ENCODE measurements around the gene ARID2. TPM values are rescaled to one million over a fixed set of nuclear protein-coding genes. Genes with fewer than 3 reads are reported as not detected.

Gene ARID2
- total and polyA plus RNA-seq, 2 experiments from 2014 or later = 26.5 to 54.9 TPM

DNA sequence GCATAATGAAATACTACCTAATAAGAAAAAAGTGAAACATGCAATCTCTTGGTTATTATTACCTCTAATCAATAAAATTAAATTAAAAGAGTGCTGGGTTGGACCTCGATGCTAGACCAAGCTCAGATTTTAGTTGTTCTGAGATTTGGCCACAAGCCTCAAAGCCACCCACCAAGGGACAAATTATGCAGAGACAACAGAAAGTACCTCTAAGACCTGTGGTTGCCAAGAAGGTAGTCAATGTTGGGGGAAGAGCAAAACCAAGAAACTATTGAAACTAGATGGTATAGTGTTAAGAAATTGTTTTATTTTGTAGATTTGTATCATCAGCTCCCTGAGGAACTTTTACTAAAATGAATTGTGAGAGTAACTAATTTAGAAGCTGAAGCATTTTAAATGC is 43.8 kb upstream of the ARID2 start:
- no peak overlapping the region for H3K27ac Mint-ChIP-seq
- Histone ChIP-seq H3K9me2 (ENCODE audit: insufficient read depth) (peaks cover 3% of the 10 kb centered on the region; the same call in 1 of the 2 replicates), H4K20me1 (replicated peaks; ENCODE audit: insufficient read depth) (no peaks in the 10 kb centered on the region), H3K27ac (ENCODE audit: low read depth) (no peak overlapping the region), H3F3A (replicated peaks; ENCODE audit: low read depth) (no peaks in the 10 kb centered on the region), H3K4me2 (no peak overlapping the region), H2AFZ (no peak overlapping the region), H3K27me3 (ENCODE audit: insufficient read depth) (no peaks in the 10 kb centered on the region), H3K79me2 (replicated peaks; ENCODE audit: insufficient read depth) (no peaks in the 10 kb centered on the region), H3K36me3 (ENCODE audit: insufficient read depth) (no peaks in the 10 kb centered on the region), H3K4me1 (ENCODE audit: insufficient read depth) (peaks cover 7% of the 10 kb centered on the region; the same call in 1 of the 2 replicates), H3K4me3 (no peak overlapping the region)
- no peak for ATAC-seq
- TF ChIP-seq, protein P1, sequence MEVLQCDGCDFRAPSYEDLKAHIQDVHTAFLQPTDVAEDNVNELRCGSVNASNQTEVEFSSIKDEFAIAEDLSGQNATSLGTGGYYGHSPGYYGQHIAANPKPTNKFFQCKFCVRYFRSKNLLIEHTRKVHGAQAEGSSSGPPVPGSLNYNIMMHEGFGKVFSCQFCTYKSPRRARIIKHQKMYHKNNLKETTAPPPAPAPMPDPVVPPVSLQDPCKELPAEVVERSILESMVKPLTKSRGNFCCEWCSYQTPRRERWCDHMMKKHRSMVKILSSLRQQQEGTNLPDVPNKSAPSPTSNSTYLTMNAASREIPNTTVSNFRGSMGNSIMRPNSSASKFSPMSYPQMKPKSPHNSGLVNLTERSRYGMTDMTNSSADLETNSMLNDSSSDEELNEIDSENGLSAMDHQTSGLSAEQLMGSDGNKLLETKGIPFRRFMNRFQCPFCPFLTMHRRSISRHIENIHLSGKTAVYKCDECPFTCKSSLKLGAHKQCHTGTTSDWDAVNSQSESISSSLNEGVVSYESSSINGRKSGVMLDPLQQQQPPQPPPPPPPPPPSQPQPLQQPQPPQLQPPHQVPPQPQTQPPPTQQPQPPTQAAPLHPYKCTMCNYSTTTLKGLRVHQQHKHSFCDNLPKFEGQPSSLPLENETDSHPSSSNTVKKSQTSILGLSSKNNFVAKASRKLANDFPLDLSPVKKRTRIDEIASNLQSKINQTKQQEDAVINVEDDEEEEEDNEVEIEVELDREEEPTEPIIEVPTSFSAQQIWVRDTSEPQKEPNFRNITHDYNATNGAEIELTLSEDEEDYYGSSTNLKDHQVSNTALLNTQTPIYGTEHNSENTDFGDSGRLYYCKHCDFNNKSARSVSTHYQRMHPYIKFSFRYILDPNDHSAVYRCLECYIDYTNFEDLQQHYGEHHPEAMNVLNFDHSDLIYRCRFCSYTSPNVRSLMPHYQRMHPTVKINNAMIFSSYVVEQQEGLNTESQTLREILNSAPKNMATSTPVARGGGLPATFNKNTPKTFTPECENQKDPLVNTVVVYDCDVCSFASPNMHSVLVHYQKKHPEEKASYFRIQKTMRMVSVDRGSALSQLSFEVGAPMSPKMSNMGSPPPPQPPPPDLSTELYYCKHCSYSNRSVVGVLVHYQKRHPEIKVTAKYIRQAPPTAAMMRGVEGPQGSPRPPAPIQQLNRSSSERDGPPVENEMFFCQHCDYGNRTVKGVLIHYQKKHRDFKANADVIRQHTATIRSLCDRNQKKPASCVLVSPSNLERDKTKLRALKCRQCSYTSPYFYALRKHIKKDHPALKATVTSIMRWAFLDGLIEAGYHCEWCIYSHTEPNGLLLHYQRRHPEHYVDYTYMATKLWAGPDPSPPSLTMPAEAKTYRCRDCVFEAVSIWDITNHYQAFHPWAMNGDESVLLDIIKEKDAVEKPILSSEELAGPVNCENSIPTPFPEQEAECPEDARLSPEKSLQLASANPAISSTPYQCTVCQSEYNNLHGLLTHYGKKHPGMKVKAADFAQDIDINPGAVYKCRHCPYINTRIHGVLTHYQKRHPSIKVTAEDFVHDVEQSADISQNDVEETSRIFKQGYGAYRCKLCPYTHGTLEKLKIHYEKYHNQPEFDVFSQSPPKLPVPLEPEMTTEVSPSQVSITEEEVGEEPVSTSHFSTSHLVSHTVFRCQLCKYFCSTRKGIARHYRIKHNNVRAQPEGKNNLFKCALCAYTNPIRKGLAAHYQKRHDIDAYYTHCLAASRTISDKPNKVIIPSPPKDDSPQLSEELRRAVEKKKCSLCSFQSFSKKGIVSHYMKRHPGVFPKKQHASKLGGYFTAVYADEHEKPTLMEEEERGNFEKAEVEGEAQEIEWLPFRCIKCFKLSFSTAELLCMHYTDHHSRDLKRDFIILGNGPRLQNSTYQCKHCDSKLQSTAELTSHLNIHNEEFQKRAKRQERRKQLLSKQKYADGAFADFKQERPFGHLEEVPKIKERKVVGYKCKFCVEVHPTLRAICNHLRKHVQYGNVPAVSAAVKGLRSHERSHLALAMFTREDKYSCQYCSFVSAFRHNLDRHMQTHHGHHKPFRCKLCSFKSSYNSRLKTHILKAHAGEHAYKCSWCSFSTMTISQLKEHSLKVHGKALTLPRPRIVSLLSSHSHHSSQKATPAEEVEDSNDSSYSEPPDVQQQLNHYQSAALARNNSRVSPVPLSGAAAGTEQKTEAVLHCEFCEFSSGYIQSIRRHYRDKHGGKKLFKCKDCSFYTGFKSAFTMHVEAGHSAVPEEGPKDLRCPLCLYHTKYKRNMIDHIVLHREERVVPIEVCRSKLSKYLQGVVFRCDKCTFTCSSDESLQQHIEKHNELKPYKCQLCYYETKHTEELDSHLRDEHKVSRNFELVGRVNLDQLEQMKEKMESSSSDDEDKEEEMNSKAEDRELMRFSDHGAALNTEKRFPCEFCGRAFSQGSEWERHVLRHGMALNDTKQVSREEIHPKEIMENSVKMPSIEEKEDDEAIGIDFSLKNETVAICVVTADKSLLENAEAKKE (CRISPR knock-in tag; IDR thresholded peaks at IDR 0.05) = no peak
- H3K9me3 Mint-ChIP-seq = no peaks in the 10 kb centered on the region
- H3K27me3 Mint-ChIP-seq (ENCODE audit: insufficient read depth, low read depth, poor library complexity) = no peaks in the 10 kb centered on the region
- no peak overlapping the region for H3K4me3 Mint-ChIP-seq
- peaks cover 10% of the 10 kb centered on the region for H3K4me1 Mint-ChIP-seq
- H3K36me3 Mint-ChIP-seq (ENCODE audit: low read depth) = no peaks in the 10 kb centered on the region
- no peak for DNase-seq (ENCODE audit: low spot score)

DNA sequence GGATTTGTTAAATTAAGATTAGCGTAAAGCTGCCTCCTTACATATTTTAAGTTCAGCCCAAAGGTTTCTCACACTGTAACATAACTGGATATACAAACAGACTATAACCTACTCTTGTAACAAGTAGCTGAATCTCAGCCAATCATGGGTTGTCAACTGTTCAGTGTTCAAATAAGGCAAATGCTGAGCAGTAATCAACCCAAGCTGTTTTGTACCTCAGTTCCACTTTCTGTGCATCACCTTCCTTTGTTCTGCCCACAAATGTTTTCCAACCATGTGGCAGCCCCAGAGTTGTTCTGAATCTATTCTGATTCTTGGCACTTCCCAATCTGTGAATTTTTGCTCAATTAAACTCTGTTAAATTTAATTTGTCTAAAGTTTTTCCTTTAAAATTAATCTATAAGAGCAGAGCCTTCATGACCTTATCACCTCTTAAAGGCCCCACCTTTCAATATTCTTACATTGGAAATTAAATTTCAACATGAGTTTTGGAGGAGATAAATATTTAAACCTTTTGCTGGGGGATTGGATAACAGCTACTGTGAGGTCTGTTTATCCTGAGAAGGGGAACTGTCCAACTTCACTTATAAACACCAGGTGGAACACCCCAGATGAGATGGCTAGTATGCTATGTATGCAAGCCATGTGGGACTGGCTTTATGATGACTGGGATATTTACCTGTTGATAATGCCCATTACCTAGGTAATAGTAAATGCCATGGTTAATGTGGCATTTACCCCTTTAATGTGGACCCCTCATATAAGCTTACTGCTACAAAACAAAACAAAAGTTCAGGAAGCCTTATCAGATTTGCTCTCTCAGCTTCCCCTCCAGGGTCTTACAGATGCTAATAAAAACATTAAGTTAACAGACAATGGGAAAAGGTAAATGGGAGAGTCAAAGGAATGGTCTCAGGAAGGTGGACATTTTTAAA is 42.2 kb upstream of the ARID2 start:
- Histone ChIP-seq H3K27me3 (ENCODE audit: insufficient read depth) (no peaks in the 10 kb centered on the region), H3K4me2 (peak overlapping the region; percentile 15; the same call in 1 of the 2 replicates), H3K9me2 (ENCODE audit: insufficient read depth) (peaks cover 3% of the 10 kb centered on the region; the same call in 1 of the 2 replicates), H3F3A (replicated peaks; ENCODE audit: low read depth) (no peaks in the 10 kb centered on the region), H3K79me2 (replicated peaks; ENCODE audit: insufficient read depth) (no peaks in the 10 kb centered on the region), H4K20me1 (replicated peaks; ENCODE audit: insufficient read depth) (no peaks in the 10 kb centered on the region), H3K36me3 (ENCODE audit: insufficient read depth) (no peaks in the 10 kb centered on the region), H3K4me1 (ENCODE audit: insufficient read depth) (peaks cover 7% of the 10 kb centered on the region; the same call in 1 of the 2 replicates), H2AFZ (no peak overlapping the region), H3K27ac (ENCODE audit: low read depth) (no peak overlapping the region), H3K4me3 (no peak overlapping the region)
- Mint-ChIP-seq H3K9me3 (no peaks in the 10 kb centered on the region), H3K4me1 (peaks cover 10% of the 10 kb centered on the region), H3K27me3 (ENCODE audit: insufficient read depth, low read depth, poor library complexity) (no peaks in the 10 kb centered on the region), H3K4me3 (no peak overlapping the region), H3K27ac (no peak overlapping the region), H3K36me3 (ENCODE audit: low read depth) (no peaks in the 10 kb centered on the region)
- no peak for DNase-seq (ENCODE audit: low spot score)
- ATAC-seq = no peak
- TF ChIP-seq, protein P1 (CRISPR knock-in tag; IDR thresholded peaks at IDR 0.05) = no peak
- TF ChIP-seq CREB1 (CRISPR knock-in tag; IDR thresholded peaks at IDR 0.05; ENCODE audit: low read depth) = no peak
